Activated B cell treated with CpG ODN at 0.5 μM for 24 hours (primary cell): ENCODE measurements around the gene PRKD3. TPM values are rescaled to one million over a fixed set of nuclear protein-coding genes. Genes with fewer than 3 reads are reported as not detected.

Experiments used
- ATAC-seq: fragments of 200-7000 bp; cut with Tn5 transposase; one replicate; pipeline ENCODE4 v1.10.0; 2021; ENCODE audit warnings: low read depth, mild to moderate bottlenecking, moderate library complexity
- CTCF ChIA-PET: fragments of 350-600 bp; sonication (Branson Sonifier 250); formaldehyde crosslinking; loops from one replicate; lab custom pipeline; 2021; ENCODE audit warnings: antibody characterized with exemption; lab: Charles Lee
- POLR2A ChIA-PET: fragments of 350-600 bp; sonication (Branson Sonifier 250); formaldehyde crosslinking; loops from one replicate; lab custom pipeline; 2021; ENCODE audit warnings: antibody characterized with exemption; lab: Charles Lee
- DNase-seq: peaks from one replicate; pipeline ENCODE4 v3.0.0; 2022
- H3K27ac Mint-ChIP-seq: one replicate; pipeline ENCODE4 v1.8.0; 2020; ENCODE audit warnings: mixed read lengths
- H3K27me3 Mint-ChIP-seq: one replicate; pipeline ENCODE4 v1.8.0; 2021; ENCODE audit warnings: mixed read lengths
- H3K36me3 Mint-ChIP-seq: one replicate; pipeline ENCODE4 v1.8.0; 2021; ENCODE audit warnings: low read depth, mixed read lengths
- H3K4me1 Mint-ChIP-seq: one replicate; pipeline ENCODE4 v1.8.0; 2021; ENCODE audit warnings: mixed read lengths
- H3K4me3 Mint-ChIP-seq: one replicate; pipeline ENCODE4 v1.8.0; 2020; ENCODE audit warnings: mild to moderate bottlenecking, mixed read lengths
- H3K9me3 Mint-ChIP-seq: one replicate; pipeline ENCODE4 v1.8.0; 2020; ENCODE audit warnings: mixed read lengths
- intact Hi-C: fragments of 100-400 bp; cut with micrococcal nuclease; formaldehyde crosslinking; loops from one replicate; pipeline ENCODE4 v1.15.1; 2024
- total RNA-seq: library from RNA; stranded (reverse); gene quantifications from 2 replicates; pipeline ENCODE4 v1.2.3, GENCODE V29; 2022
- TF ChIP-seq, protein P1 (sequence below): fragments of 200-600 bp; IDR thresholded peaks from one replicate; pipeline ENCODE4 v1.8.0; 2022; ENCODE audit warnings: antibody characterized with exemption, mild to moderate bottlenecking

Gene PRKD3
- total RNA-seq, 1 donor from 2014 or later, result 82.5 TPM

DNA sequence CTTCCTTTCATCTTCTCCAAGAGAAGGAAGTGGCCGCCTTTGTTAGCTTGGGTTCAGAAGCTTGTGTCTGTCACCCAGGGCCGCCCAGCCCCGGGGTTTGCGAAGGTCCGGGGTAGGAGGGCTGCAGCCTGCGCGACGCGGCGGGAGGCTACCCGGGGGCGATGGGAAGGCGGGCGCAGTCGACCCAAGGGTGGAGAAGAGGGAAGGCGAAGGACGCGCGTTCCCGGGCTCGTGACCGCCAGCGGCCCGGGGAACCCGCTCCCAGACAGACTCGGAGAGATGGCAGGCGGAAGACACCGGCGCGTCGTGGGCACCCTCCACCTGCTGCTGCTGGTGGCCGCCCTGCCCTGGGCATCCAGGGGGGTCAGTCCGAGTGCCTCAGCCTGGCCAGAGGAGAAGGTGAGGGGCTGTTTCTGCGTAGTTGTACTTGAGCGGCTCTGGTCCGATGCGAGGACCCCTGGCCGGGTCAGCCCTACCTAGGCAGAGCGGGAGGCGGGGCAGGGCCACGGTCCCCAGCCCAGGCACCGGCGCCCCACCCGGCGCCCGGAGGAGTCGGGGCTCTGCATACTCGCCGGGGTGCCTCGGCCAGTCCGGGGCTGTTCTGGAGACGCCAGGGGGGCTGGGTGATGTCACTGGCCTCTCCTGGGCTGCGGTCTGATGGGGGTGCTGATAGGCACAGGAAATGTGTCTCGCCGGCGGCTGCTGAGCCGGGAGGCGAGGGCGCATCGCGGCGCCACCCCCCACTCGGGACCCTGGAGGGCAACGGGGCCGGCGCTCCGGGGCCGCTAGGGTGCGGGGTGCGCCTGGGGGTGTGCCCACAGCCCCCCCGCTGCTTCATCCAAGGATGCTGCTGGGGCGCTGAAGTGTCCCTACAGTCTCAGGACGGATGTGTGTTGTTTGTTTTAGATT is 20.1 kb upstream of the PRKD3 start, which contains the start of gene QPCT:
QPCT (plus strand) TSS at position 178 of the 909 bp plus-strand sequence; CDS start at position 280, 102 bp downstream.
- peak within 1 kb of the TSS; percentile 30 for H3K27ac Mint-ChIP-seq
- ATAC-seq, result peak; percentile 75

DNA sequence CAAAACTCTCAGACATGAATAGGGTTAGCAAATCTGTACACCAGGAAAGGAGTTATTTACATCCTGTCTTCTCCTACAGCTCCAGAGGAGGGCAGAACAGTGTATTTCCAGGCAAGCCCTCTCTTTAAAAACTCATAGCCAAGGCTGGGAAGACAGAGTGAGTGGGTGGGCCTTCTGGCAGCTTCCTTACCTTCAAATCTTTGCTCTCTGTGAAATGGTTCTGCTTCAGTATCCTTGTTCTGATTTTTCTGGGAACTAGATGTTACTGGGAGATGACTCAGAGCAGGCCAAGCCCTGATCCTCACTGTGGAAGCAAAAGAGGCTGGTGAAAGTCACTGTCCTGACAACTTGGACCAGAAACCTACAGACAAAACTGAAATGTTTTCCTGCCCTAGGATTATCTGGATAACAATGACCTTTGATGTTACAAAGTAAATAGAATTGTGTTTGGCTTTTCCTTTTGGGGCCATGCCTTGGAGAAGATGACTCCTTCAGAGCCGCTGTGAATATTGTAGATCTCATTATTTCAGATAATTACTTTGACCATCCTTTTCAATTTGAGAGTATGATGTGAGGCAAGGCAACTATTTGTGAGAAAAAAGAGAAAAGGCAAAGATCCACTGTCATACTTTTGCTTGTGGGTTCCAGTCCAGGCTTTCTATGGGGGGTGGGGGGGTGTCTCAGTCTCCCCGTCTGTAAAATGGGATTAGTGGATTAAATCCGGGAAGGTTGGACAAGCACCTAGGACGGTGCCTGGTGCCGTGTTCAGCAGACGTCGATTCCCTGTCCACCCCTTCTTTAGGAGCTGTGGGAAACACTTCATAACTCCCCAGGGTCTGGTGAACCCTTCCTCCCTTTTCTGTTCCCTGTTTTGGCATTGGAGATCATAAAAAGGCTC is 19.2 kb upstream of the PRKD3 start:
- intact Hi-C loops, result loop anchor here (1.0 to 5.0 kb wide), 4 partner anchors 8 to 47 kb away; partner anchors contain the start of gene PRKD3
- CTCF ChIA-PET, result interaction anchor here (0.5 to 0.7 kb wide), 4 partner anchors 13 to 545 kb away, joined by 3 to 4 read pairs (median 4); no protein-coding TSS in a partner anchor
- Mint-ChIP-seq H3K27me3 (no peaks in the 10 kb centered on the region), H3K4me1 (peaks cover 12% of the 10 kb centered on the region), H3K4me3 (peak overlapping the region; percentile 85), H3K9me3 (no peaks in the 10 kb centered on the region), H3K36me3 (no peaks in the 10 kb centered on the region), H3K27ac (no peak overlapping the region)
- TF ChIP-seq, protein P1, sequence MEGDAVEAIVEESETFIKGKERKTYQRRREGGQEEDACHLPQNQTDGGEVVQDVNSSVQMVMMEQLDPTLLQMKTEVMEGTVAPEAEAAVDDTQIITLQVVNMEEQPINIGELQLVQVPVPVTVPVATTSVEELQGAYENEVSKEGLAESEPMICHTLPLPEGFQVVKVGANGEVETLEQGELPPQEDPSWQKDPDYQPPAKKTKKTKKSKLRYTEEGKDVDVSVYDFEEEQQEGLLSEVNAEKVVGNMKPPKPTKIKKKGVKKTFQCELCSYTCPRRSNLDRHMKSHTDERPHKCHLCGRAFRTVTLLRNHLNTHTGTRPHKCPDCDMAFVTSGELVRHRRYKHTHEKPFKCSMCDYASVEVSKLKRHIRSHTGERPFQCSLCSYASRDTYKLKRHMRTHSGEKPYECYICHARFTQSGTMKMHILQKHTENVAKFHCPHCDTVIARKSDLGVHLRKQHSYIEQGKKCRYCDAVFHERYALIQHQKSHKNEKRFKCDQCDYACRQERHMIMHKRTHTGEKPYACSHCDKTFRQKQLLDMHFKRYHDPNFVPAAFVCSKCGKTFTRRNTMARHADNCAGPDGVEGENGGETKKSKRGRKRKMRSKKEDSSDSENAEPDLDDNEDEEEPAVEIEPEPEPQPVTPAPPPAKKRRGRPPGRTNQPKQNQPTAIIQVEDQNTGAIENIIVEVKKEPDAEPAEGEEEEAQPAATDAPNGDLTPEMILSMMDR, result no peak
- no peak for ATAC-seq
- DNase-seq, result no peak
- POLR2A ChIA-PET, result interaction anchor here (1.0 to 1.1 kb wide), 2 partner anchors 10 to 20 kb away, joined by 3 read pairs; no protein-coding TSS in a partner anchor

More for the DNA sequence above, 20.1 kb upstream of the PRKD3 start, which contains the start of gene QPCT:
- intact Hi-C loops, result loop anchor here (2.0 to 5.0 kb wide), 3 partner anchors 20 to 46 kb away; partner anchors contain the start of gene PRKD3
- peak within 1 kb of the TSS; percentile 85 for H3K4me3 Mint-ChIP-seq
- TF ChIP-seq, protein P1, result no peak
- H3K9me3 Mint-ChIP-seq, result no peaks in the 10 kb centered on the region
- POLR2A ChIA-PET, result interaction anchor here (1.0 kb wide), 1 partner anchor 21 kb away, joined by 3 read pairs; no protein-coding TSS in a partner anchor
- CTCF ChIA-PET, result interaction anchor here (0.5 to 0.6 kb wide), 2 partner anchors 14 to 52 kb away, joined by 3 to 4 read pairs; no protein-coding TSS in a partner anchor
- no peaks in the 10 kb centered on the region for H3K27me3 Mint-ChIP-seq
- peaks cover 21% of the 10 kb centered on the region for H3K4me1 Mint-ChIP-seq
- no peaks in the 10 kb centered on the region for H3K36me3 Mint-ChIP-seq
- DNase-seq, result peak; percentile 53

DNA sequence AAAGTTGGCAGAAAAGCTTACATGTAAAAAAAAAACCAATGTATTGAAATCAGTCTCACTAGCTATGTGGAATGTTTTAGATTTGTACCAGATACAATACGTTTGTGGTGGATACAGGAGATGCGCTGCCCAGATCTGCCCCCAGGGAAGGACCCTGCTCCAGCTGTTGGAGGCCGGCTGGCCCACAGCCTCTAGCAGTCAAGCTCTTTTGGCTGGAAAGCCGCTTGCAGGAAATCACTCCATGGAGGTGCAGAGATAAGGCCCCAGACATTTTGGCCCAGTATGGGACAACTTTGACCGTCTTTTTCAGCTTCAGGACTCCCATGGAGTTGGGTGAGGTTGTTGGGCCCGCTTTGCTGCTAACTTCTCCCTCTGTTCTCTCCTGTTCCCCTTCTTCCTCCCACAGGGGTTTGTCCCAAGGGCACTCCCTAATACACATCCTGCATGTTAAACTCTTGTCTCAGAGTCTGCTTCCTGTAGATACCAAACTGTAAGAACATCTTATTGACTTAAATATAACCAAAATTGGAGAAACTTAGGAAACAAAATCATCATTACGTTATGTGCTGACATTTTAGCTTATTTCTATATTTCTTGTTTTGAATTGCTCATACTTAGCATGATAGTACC is 18.1 kb upstream of the PRKD3 start:
- intact Hi-C loops, result loop anchor here (1.0 to 5.0 kb wide), 2 partner anchors 7 to 35 kb away; no protein-coding TSS in a partner anchor
- peaks cover 11% of the 10 kb centered on the region for H3K4me1 Mint-ChIP-seq
- TF ChIP-seq, protein P1, result no peak
- H3K27ac Mint-ChIP-seq, result no peak overlapping the region
- CTCF ChIA-PET, result interaction anchor here (0.6 to 1.1 kb wide), 3 partner anchors 19 to 546 kb away, joined by 3 to 4 read pairs (median 3); no protein-coding TSS in a partner anchor
- POLR2A ChIA-PET, result interaction anchor here (1.0 to 1.1 kb wide), 2 partner anchors 9 to 35 kb away, joined by 3 read pairs; no protein-coding TSS in a partner anchor
- no peaks in the 10 kb centered on the region for H3K9me3 Mint-ChIP-seq
- H3K36me3 Mint-ChIP-seq, result no peaks in the 10 kb centered on the region
- ATAC-seq, result no peak
- H3K27me3 Mint-ChIP-seq, result no peaks in the 10 kb centered on the region
- no peak for DNase-seq
- no peak overlapping the region for H3K4me3 Mint-ChIP-seq

DNA sequence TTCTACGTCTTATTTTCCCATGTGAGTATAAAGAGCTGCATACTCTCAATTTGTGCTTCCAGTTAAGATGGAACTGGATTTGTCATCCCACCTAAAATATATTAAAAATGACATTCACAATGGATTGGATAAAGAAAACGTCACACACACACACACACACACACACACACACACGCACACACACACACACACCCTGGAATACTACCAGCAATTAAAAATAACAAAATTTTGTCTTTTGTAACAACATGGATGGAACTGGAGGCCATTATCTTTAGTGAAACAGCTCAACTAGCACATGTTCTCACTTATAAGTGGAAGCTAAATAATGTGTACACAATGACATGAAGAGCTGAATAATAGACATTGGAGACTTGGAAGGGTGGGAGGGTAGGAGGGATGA is 16.0 kb upstream of the PRKD3 start:
- intact Hi-C loops, result loop anchor here (5.0 kb wide), 1 partner anchor 37 kb away; no protein-coding TSS in a partner anchor
- CTCF ChIA-PET, result interaction anchor here (0.6 to 1.5 kb wide), 2 partner anchors 55 to 226 kb away, joined by 3 to 5 read pairs; no protein-coding TSS in a partner anchor
- POLR2A ChIA-PET, result interaction anchor here (0.6 kb wide), 1 partner anchor 37 kb away, joined by 3 read pairs; no protein-coding TSS in a partner anchor
- H3K36me3 Mint-ChIP-seq, result no peaks in the 10 kb centered on the region
- H3K27ac Mint-ChIP-seq, result no peak overlapping the region
- peaks cover 10% of the 10 kb centered on the region for H3K4me1 Mint-ChIP-seq
- TF ChIP-seq, protein P1, result no peak
- H3K9me3 Mint-ChIP-seq, result no peaks in the 10 kb centered on the region
- no peak for DNase-seq
- ATAC-seq, result no peak
- no peaks in the 10 kb centered on the region for H3K27me3 Mint-ChIP-seq
- H3K4me3 Mint-ChIP-seq, result no peak overlapping the region
